Kidney epithelial cell (primary cell): ENCODE measurements around the gene PDE3A. TPM values are rescaled to one million over a fixed set of nuclear protein-coding genes. Genes with fewer than 3 reads are reported as not detected.
"Not testable (repeated sequence)": the region's sequence is repeated elsewhere in the genome, so short reads cannot be mapped to it uniquely, and the experiment has no call there.

Experiments
- DNase-seq: peaks from one replicate; pipeline ENCODE4 v3.0.0-alpha.2; 2010; ENCODE audit warnings: low read depth
- H3K27me3 ChIP-seq: 2 replicates; pipeline ENCODE4 v1.6.0; 2011; ENCODE audit warnings: low read length; ENCODE audit not compliant: control insufficient read depth, insufficient read depth
- H3K36me3 ChIP-seq: 2 replicates; pipeline ENCODE4 v1.5.1; 2011; ENCODE audit warnings: low read length; ENCODE audit not compliant: control insufficient read depth, insufficient read depth
- H3K4me3 ChIP-seq: 2 replicates; pipeline ENCODE4 v1.5.1; 2011; ENCODE audit warnings: low read depth, mild to moderate bottlenecking, control low read depth, low read length
- total RNA-seq: library from RNA; depleted of rRNA; stranded (reverse); fragments of >200 nt; gene quantifications from 2 replicates; pipeline ENCODE4 v1.2.3, GENCODE V29; 2015
- TF ChIP-seq, protein P1 (sequence below): IDR thresholded peaks from 2 replicates; pipeline ENCODE4 v1.5.1; 2011; ENCODE audit warnings: mild to moderate bottlenecking, moderate library complexity, low read length, control low read depth, inconsistent platforms; ENCODE audit not compliant: insufficient read depth, poor library complexity, severe bottlenecking

Gene PDE3A
- total RNA-seq: 1.4 and 1.8 TPM in 2 replicates

DNA sequence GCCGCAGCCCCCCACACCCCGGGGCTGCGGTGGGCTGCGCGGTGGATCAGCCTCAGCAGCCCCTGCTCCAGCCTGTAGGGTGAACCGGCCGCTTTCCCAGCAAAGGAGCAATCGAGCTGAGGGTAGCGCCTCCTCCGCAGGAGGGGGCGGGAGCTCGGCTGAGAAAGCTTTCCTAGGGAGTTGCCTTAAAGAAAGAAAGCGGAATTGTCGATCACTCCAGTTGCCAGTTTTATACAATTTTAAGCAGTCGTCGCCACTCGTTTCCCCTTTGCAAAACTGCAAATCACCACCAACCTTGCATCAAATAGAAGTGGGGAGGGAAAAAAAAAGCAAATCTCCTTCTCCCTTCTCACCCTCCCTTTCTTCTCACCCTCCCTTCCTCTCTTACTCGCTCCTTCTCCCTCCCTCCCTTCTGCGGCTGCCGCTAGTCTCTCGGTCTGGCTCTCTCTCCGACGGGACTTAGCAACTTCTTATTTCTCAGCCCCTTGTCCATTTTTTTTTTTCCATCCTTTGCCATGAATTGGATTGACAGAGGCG is at the start of gene PDE3A:
PDE3A (plus strand) TSS at position 424 of the 537 bp plus-strand sequence. CDS start 748 bp downstream, outside the sequence.
- no peaks in the 10 kb centered on the region for H3K36me3 ChIP-seq
- no peak for DNase-seq
- TF ChIP-seq, protein P1, sequence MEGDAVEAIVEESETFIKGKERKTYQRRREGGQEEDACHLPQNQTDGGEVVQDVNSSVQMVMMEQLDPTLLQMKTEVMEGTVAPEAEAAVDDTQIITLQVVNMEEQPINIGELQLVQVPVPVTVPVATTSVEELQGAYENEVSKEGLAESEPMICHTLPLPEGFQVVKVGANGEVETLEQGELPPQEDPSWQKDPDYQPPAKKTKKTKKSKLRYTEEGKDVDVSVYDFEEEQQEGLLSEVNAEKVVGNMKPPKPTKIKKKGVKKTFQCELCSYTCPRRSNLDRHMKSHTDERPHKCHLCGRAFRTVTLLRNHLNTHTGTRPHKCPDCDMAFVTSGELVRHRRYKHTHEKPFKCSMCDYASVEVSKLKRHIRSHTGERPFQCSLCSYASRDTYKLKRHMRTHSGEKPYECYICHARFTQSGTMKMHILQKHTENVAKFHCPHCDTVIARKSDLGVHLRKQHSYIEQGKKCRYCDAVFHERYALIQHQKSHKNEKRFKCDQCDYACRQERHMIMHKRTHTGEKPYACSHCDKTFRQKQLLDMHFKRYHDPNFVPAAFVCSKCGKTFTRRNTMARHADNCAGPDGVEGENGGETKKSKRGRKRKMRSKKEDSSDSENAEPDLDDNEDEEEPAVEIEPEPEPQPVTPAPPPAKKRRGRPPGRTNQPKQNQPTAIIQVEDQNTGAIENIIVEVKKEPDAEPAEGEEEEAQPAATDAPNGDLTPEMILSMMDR: peak; percentile 25
- H3K27me3 ChIP-seq: peaks cover 6% of the 10 kb centered on the region
- H3K4me3 ChIP-seq: peak within 1 kb of the TSS; percentile 69

DNA sequence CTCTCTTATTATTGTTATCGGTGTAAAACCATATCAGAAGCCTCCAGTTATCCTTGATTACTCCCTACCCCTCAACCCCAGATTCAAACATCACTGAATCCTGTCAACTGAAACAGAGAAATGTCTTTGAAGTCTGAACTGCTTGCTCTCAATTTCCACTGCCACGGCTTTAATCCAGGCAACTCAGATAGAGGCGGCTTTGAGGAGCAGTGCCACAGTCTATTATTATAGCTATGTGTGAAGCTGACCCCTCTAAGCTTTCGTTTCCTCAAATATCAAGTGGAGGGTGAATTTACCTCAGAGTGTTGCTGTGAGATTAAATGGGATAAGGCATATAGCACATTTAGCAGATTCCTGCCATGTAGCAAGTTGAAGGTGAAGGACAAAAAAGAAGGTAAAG is 49.0 kb upstream of the PDE3A start:
- TF ChIP-seq, protein P1: no peak
- no peaks in the 10 kb centered on the region for H3K36me3 ChIP-seq
- no peak overlapping the region for H3K4me3 ChIP-seq
- DNase-seq: no peak
- H3K27me3 ChIP-seq: no peaks in the 10 kb centered on the region

DNA sequence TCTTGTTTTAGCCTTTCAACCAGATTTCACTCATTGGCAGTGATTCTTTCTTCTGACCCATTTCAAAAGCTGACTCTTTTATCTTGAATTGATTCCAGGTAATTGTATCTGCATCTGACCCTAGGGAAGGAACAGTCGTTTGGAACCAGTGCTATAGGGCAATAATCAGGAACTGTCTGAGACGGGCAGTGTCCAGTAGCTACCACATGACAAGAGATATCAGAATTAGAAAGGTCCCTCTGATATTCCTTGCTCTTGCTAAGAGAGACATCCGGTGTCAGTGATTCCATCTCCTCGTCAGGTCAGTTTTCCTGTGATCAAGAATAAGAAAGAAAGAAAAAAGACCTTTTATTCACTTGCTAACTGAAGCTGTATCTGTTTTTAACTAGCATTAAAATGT is 47.8 kb upstream of the PDE3A start:
- no peaks in the 10 kb centered on the region for H3K27me3 ChIP-seq
- DNase-seq: no peak
- no peaks in the 10 kb centered on the region for H3K36me3 ChIP-seq
- H3K4me3 ChIP-seq: no peak overlapping the region
- TF ChIP-seq, protein P1: no peak

DNA sequence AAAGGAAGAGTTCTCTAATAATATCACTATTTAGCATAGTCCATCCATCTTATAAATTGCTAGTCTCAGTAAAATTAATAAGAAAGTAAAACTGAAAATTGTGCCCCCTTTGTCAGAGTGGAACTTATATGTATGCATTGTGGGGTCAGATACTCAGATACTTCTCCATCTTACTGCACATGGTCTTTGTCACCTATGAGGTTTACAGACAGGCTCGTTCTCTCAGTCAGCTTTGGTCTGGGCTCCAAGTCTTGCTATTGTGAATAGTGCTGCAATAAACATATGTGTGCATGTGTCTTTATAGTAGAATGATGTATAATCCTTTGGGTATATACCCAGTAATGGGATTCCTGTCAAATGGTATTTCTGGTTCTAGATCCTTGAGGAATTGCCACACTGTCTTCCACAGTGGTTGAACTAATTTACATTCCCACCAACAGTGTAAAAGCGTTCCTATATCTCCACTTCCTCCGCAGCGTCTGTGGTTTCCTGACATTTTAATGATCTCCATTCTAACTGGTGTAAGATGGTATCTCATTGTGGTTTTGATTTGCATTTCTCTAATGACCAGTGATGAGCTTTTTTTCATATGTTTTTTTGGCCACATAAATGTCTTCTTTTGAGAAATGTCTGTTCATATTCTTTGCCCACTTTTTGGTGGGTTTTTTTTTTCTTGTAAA is 37.4 kb upstream of the PDE3A start:
- DNase-seq: not testable (repeated sequence)

DNA sequence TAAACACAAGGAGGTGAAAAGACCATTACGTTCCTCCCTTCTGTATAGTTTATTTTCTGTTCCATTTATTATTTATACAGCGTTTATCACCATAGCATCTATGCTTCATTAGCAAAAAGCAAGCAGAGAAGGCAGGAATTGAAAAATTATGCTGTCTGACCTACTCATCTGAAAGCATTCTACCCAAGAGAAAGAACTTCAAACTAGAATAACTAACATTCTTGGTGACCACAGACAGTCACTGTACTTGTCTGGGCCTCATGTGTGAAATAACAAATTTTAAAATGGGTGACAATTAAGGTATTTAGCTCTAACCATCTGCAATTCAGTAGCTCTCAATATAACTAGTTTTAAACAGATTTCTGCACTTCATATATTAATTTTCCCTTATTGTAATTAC is 29.3 kb upstream of the PDE3A start:
- Histone ChIP-seq H3K36me3 (no peaks in the 10 kb centered on the region), H3K4me3 (no peak overlapping the region), H3K27me3 (no peaks in the 10 kb centered on the region)
- TF ChIP-seq, protein P1: no peak
- no peak for DNase-seq

More for the DNA sequence above, 37.4 kb upstream of the PDE3A start:
- H3K36me3 ChIP-seq, H3K27me3 ChIP-seq, H3K4me3 ChIP-seq: not testable (repeated sequence)

DNA sequence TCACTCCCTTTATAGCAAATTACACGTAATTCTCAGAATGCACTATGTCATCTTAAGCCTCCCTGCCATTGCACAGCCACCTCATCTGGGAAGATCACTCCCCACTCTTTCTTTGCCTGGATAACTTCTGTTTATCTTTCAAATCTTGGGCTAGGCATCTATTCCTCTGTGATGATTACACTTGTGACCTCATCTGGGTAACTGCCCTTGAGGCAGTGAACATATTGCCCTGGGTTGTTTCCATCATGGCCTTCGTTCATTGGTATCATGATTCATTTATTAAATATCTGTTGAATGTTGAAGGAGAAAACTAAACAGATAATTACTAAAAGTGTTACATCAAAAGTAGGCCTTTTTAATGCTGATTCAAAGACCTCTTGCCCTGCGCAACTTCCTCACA is 26.2 kb upstream of the PDE3A start:
- Histone ChIP-seq H3K27me3 (no peaks in the 10 kb centered on the region), H3K4me3 (no peak overlapping the region), H3K36me3 (no peaks in the 10 kb centered on the region)
- TF ChIP-seq, protein P1: no peak
- no peak for DNase-seq
